Gastrocnemius medialis (tissue), 4 donors: ENCODE data around the gene TFIP11. TPM values are rescaled to one million over a fixed set of nuclear protein-coding genes. Genes with fewer than 3 reads are reported as not detected.

Source experiments
- ATAC-seq, 2 donors: fragments of 150-250 bp; one replicate each; pipeline ENCODE4 v1.9.1; 2016
- DNase-seq, 2 donors: peaks; one replicate each; pipeline ENCODE4 v3.0.0-alpha.2; 2019
- H3K27ac ChIP-seq, 4 donors: fragments of 200-600 bp; sonication (generic); 1 replicate in 1 of 4; 2 replicates in 3 of 4; pipeline ENCODE4 v1.5.1; 2016 to 2018; ENCODE audit warnings: mild to moderate bottlenecking in 2 of 4, moderate library complexity in 1 of 4
- H3K27me3 ChIP-seq, 3 donors: fragments of 200-600 bp; sonication (generic) in 2 of 3; 1 replicate in 1 of 3; 2 replicates in 2 of 3; pipeline versions ENCODE4 v1.5.1 to v1.6.0; 2016 to 2019; ENCODE audit warnings: mild to moderate bottlenecking in 1 of 3, moderate library complexity in 1 of 3
- H3K36me3 ChIP-seq, 2 donors: fragments of 200-600 bp; sonication (generic) in 1 of 2; one replicate each; pipeline ENCODE4 v1.5.1; 2017 to 2018
- H3K4me1 ChIP-seq, 2 donors: fragments of 200-600 bp; sonication (generic) in 1 of 2; one replicate each; pipeline ENCODE4 v1.5.1; 2016 to 2017; ENCODE audit warnings: mild to moderate bottlenecking in 2 of 2
- H3K4me3 ChIP-seq, 4 donors: fragments of 200-600 bp; sonication (generic) in 3 of 4; 1 replicate in 1 of 4; 2 replicates in 3 of 4; pipeline ENCODE4 v1.5.1; 2016 to 2019; ENCODE audit warnings: mild to moderate bottlenecking in 2 of 4
- H3K9me3 ChIP-seq, 3 donors: fragments of 200-600 bp; sonication (generic) in 2 of 3; 1 replicate in 1 of 3; 2 replicates in 2 of 3; pipeline ENCODE4 v1.5.1; 2016 to 2019
- POLR2A ChIP-seq, 2 donors: fragments of 450-650 bp; IDR thresholded peaks; one replicate each; pipeline ENCODE4 v1.6.1; 2017; ENCODE audit warnings: antibody characterized with exemption in 2 of 2, mild to moderate bottlenecking in 2 of 2, moderate library complexity in 2 of 2
- in situ Hi-C, 4 donors: fragments of 200-750 bp; cut with MboI; loops; one replicate each; pipeline versions ENCODE4 v1.15.0 to v1.8.0; 2017; ENCODE audit warnings: low sequenced_read_pairs in 4 of 4
- intact Hi-C: fragments of 100-400 bp; cut with DNase I; formaldehyde crosslinking; loops from one replicate; pipeline ENCODE4 v1.15.1; 2023; ENCODE audit warnings: low total_unique reads
- total RNA-seq, 4 donors: library from RNA; depleted of rRNA; stranded (reverse); fragments of >200 nt; gene quantifications; one replicate each; pipeline versions ENCODE4 v1.1.0 to v1.2.3, GENCODE V29; 2016
- TF ChIP-seq, protein P1 (sequence below), 5 experiments: fragments of 450-650 bp in 3 of 5; fragments of 200-600 bp in 2 of 5; sonication (generic) in 2 of 5; IDR thresholded peaks in 4 of 5; conservative IDR thresholded peaks in 1 of 5; 1 replicate in 4 of 5; 2 replicates in 1 of 5; pipeline ENCODE4 v1.5.1; 2016 to 2019; ENCODE audit warnings: antibody characterized with exemption in 5 of 5, mild to moderate bottlenecking in 3 of 5, moderate library complexity in 3 of 5

Gene TFIP11
- total RNA-seq, 4 donors from 2014 or later = 33.1 to 65.7 (median 49.2) TPM

DNA sequence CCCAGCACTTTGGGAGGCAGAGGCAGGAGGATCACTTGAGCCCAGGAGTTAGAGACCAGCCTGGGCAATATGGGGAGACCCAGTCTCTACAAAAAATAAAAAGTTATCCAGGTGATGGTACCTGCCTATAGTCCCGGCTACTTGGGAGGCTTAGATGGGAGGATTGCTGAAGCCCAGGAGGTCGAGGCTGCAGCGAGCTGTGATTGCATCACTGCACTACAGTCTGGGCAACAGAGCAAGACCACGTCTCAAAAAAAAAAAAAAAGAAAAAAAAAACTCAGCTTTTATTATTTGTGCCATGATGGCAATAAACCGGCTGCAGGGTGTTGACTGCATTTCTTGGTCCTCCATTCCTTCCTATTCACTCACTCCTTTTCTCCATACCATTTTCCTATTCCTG lies 33.6 kb upstream of the TFIP11 start:
- peaks cover 53 to 64% of the 10 kb centered on the region in 2 donors for H3K4me1 ChIP-seq
- peak overlapping the region; percentile 65 to 86 (median 74) for H3K27ac ChIP-seq
- peaks cover 0 to 2% of the 10 kb centered on the region in 2 donors for H3K36me3 ChIP-seq
- H3K27me3 ChIP-seq = no peaks in the 10 kb centered on the region
- no peak for DNase-seq
- H3K4me3 ChIP-seq = no peak overlapping the region
- intact Hi-C loops = no loop called here
- no peak for TF ChIP-seq POLR2A (IDR thresholded peaks at IDR 0.05)
- TF ChIP-seq, protein P1, sequence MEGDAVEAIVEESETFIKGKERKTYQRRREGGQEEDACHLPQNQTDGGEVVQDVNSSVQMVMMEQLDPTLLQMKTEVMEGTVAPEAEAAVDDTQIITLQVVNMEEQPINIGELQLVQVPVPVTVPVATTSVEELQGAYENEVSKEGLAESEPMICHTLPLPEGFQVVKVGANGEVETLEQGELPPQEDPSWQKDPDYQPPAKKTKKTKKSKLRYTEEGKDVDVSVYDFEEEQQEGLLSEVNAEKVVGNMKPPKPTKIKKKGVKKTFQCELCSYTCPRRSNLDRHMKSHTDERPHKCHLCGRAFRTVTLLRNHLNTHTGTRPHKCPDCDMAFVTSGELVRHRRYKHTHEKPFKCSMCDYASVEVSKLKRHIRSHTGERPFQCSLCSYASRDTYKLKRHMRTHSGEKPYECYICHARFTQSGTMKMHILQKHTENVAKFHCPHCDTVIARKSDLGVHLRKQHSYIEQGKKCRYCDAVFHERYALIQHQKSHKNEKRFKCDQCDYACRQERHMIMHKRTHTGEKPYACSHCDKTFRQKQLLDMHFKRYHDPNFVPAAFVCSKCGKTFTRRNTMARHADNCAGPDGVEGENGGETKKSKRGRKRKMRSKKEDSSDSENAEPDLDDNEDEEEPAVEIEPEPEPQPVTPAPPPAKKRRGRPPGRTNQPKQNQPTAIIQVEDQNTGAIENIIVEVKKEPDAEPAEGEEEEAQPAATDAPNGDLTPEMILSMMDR (IDR thresholded peaks at IDR 0.05 in 4 of 5, conservative IDR thresholded peaks at IDR 0.05 in 1 of 5) = no peak
- in situ Hi-C loops = no loop called here
- no peak for ATAC-seq
- no peaks in the 10 kb centered on the region for H3K9me3 ChIP-seq

- Histone ChIP-seq H3K27ac (peak overlapping the region; percentile 65 to 86 (median 74)), H3K27me3 (no peaks in the 10 kb centered on the region), H3K4me1 (peaks cover 48 to 59% of the 10 kb centered on the region in 2 donors), H3K36me3 (peaks cover 0 to 6% of the 10 kb centered on the region in 2 donors), H3K4me3 (no peak overlapping the region), H3K9me3 (no peaks in the 10 kb centered on the region)
- intact Hi-C loops (no loop called here), in situ Hi-C loops (no loop called here)
- ATAC-seq (no peak), DNase-seq (no peak)
- TF ChIP-seq POLR2A (IDR thresholded peaks at IDR 0.05) = no peak
- TF ChIP-seq, protein P1 (IDR thresholded peaks at IDR 0.05 in 4 of 5, conservative IDR thresholded peaks at IDR 0.05 in 1 of 5) = no peak
Measured at GRCh38 chr22:26545385-26545784, 33.1 kb upstream of the TFIP11 start.

DNA sequence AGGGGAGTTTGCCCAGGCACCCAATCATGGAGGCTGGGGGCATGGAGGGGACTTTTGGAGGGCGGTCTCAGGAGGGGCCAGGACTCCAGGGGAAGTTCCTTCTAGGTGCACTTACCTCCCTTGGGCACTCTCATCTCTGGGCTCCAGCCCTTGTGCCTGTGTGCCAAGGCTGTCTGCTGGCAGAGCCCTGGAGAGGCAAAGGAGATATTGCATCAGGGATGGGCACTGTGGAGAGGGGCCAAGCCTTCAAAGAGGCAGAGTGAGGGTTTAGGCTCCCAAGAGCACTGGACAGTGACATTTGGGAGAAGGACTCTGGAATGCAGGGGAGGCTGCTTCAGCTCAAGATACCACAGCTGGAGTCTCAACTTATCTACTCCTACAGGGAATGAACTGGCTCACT lies 32.2 kb upstream of the TFIP11 start:
- H3K27ac ChIP-seq = peak overlapping the region; percentile 65 to 86 (median 74)
- intact Hi-C loops (no loop called here), in situ Hi-C loops (no loop called here)
- H3K9me3 ChIP-seq = no peaks in the 10 kb centered on the region
- H3K4me1 ChIP-seq = peaks cover 40 to 53% of the 10 kb centered on the region in 2 donors
- TF ChIP-seq POLR2A (IDR thresholded peaks at IDR 0.05) = no peak
- TF ChIP-seq, protein P1 (IDR thresholded peaks at IDR 0.05 in 4 of 5, conservative IDR thresholded peaks at IDR 0.05 in 1 of 5) = no peak
- H3K27me3 ChIP-seq = no peaks in the 10 kb centered on the region
- H3K4me3 ChIP-seq = no peak overlapping the region
- DNase-seq (peak in 1 of 2 donors; percentile 69), ATAC-seq (peak in 1 of 2 donors; percentile 60)
- peaks cover 0 to 15% of the 10 kb centered on the region in 2 donors for H3K36me3 ChIP-seq

GRCh38 chr22:26542831-26543230 lies 30.6 kb upstream of the TFIP11 start:
- Histone ChIP-seq H3K9me3 (no peaks in the 10 kb centered on the region), H3K27me3 (no peaks in the 10 kb centered on the region), H3K36me3 (peaks cover 0 to 28% of the 10 kb centered on the region in 2 donors), H3K4me1 (peaks cover 33 to 46% of the 10 kb centered on the region in 2 donors), H3K4me3 (no peak overlapping the region), H3K27ac (peak overlapping the region in 1 of 4 donors; percentile 86)
- ATAC-seq = no peak
- TF ChIP-seq, protein P1 (IDR thresholded peaks at IDR 0.05 in 4 of 5, conservative IDR thresholded peaks at IDR 0.05 in 1 of 5) = no peak
- TF ChIP-seq POLR2A (IDR thresholded peaks at IDR 0.05) = no peak
- in situ Hi-C loops (no loop called here), intact Hi-C loops (no loop called here)
- DNase-seq = no peak
